Measurements from ENCODE around the gene CD7. TPM values are rescaled to one million over a fixed set of nuclear protein-coding genes. Genes with fewer than 3 reads are reported as not detected.

The CD7 gene
- total and polyA plus RNA-seq, 7 donors, result 0.13 to 0.81 (median 0.19) TPM; not detected in 1

DNA sequence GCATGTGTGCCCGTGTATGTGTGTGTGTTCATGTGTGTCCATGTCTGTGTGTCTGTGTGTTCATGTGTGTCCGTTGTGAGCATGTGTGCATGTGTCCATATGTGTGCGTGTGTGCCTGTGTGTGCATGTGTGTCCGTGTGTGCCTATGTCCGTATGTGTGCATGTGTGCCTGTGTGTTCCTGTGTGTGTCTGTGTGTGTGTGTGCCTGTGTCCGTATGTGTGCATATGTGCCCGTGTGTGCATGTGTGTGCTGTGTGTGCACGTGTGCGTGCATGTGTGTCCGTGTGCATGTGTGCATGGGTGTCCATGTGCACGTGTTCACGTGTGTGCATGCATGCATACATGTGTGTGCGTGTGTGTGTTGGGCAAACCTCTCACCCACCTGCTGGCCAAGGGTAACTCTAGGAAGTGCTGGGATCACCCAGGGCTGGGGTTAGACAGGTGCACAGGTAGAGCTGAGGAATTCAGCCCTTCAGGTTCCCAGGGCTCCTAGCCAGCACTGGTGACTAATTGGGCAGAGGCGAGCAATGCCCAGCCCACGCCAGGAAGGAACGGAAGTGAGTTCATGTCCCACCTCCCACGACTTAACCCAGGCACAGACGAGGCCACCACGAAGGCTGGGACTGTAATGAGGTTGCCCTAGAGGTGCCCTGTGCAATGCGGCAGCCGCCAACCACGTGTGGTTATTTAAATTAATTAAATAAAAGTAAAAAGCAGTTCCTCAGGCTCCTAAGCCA is 35.7 kb downstream of the CD7 start:
- intact Hi-C loops (cut with DNase I), result no loop called here
- no peaks in the 10 kb centered on the region for H3K4me1 ChIP-seq
- H3K27me3 ChIP-seq (ENCODE audit: insufficient read depth in 3 of 3, low read length in 2 of 3), result no peaks in the 10 kb centered on the region
- DNase-seq, result peak in 1 of 2 donors; percentile 30
- no peaks in the 10 kb centered on the region for H3K9me3 ChIP-seq
- 76 to 83% (median 77%) methylated on average over 21 to 22 of the region's 22 CpGs for WGBS, 3 donors
- no peaks in the 10 kb centered on the region for H3K36me3 ChIP-seq (ENCODE audit: insufficient read depth in 1 of 2, low read depth in 1 of 2)
- ATAC-seq, result no peak
- TF ChIP-seq, protein P1, sequence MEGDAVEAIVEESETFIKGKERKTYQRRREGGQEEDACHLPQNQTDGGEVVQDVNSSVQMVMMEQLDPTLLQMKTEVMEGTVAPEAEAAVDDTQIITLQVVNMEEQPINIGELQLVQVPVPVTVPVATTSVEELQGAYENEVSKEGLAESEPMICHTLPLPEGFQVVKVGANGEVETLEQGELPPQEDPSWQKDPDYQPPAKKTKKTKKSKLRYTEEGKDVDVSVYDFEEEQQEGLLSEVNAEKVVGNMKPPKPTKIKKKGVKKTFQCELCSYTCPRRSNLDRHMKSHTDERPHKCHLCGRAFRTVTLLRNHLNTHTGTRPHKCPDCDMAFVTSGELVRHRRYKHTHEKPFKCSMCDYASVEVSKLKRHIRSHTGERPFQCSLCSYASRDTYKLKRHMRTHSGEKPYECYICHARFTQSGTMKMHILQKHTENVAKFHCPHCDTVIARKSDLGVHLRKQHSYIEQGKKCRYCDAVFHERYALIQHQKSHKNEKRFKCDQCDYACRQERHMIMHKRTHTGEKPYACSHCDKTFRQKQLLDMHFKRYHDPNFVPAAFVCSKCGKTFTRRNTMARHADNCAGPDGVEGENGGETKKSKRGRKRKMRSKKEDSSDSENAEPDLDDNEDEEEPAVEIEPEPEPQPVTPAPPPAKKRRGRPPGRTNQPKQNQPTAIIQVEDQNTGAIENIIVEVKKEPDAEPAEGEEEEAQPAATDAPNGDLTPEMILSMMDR (IDR thresholded peaks at IDR 0.05), result no peak
- no peak overlapping the region for H3K4me3 ChIP-seq
- H3K27ac ChIP-seq, result no peak overlapping the region

GRCh38 chr17:82281076-82281475 is 36.3 kb downstream of the CD7 start:
- intact Hi-C loops (cut with DNase I), result no loop called here
- 68 to 77% (median 70%) methylated on average over 7 of the region's 7 CpGs for WGBS, 3 donors
- Histone ChIP-seq H3K36me3 (ENCODE audit: insufficient read depth in 1 of 2, low read depth in 1 of 2) (no peaks in the 10 kb centered on the region), H3K27me3 (ENCODE audit: insufficient read depth in 3 of 3, low read length in 2 of 3) (no peaks in the 10 kb centered on the region), H3K4me1 (no peaks in the 10 kb centered on the region), H3K9me3 (no peaks in the 10 kb centered on the region), H3K4me3 (no peak overlapping the region), H3K27ac (no peak overlapping the region)
- TF ChIP-seq, protein P1 (IDR thresholded peaks at IDR 0.05), result no peak
- ATAC-seq (no peak), DNase-seq (no peak)

DNA sequence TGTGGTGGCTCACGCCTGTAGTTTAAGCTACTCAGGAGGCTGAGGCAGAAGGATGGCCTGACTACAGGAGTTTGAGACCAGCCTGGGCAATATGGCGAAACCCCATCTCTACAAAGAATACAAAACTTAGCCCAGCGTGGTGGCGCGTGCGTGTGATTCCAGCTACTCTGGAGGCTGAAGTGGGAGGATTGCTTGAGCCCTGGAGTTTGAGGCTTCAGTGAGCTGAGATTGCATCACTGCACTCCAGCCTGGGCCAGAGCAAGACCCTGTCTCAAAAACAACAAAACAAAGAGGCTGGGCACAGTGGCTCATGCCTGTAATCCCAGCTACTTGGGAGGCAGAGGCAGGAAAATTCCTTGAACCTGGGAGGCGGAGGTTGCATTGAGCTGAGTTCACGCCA is 36.9 kb downstream of the CD7 start:
- H3K27me3 ChIP-seq (ENCODE audit: insufficient read depth in 3 of 3, low read length in 2 of 3), result no peaks in the 10 kb centered on the region
- 95 to 98% (median 96%) methylated on average over 8 of the region's 8 CpGs for WGBS, 3 donors
- no peak for DNase-seq
- no peak overlapping the region for H3K27ac ChIP-seq
- intact Hi-C loops (cut with DNase I), result no loop called here
- no peak overlapping the region for H3K4me3 ChIP-seq
- no peaks in the 10 kb centered on the region for H3K36me3 ChIP-seq (ENCODE audit: insufficient read depth in 1 of 2, low read depth in 1 of 2)
- no peaks in the 10 kb centered on the region for H3K9me3 ChIP-seq
- TF ChIP-seq, protein P1 (IDR thresholded peaks at IDR 0.05), result no peak
- H3K4me1 ChIP-seq, result no peaks in the 10 kb centered on the region
- no peak for ATAC-seq

DNA sequence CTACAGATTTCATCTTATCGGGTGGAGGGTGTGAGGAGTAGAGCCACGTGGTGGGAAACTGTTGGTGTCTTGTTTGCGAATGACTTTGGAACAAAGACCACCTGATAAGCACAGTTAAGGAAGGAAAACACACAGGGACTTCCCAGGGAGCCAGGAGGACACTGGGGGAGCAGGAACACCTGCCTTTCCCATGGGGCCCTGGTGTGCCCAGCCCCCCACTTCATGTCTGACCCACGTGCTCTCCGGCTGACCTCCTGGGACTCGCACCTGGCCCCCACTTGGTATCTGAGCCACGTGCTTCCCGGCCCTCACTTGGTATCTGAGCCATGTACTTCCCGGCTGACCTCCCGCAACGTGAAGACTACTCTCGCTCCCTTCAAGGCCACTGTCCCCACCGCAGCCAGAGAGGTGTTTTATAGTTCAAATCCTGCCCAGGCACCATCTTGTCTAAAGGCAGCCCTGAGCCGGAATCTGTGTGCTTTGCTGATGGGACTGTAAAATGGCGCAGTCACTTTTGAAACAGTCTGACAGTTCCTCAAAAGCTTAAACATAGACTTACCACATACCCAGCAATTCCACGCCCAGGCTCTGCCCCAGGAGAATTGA is 38.5 kb downstream of the CD7 start:
- ATAC-seq (no peak), DNase-seq (peak in 1 of 2 donors; percentile 44)
- Histone ChIP-seq H3K9me3 (no peaks in the 10 kb centered on the region), H3K4me1 (peaks cover 4% of the 10 kb centered on the region), H3K27ac (no peak overlapping the region), H3K27me3 (ENCODE audit: insufficient read depth in 3 of 3, low read length in 2 of 3) (no peaks in the 10 kb centered on the region), H3K36me3 (ENCODE audit: insufficient read depth in 1 of 2, low read depth in 1 of 2) (no peaks in the 10 kb centered on the region), H3K4me3 (no peak overlapping the region)
- WGBS, 3 donors, result 69 to 74% (median 71%) methylated on average over 16 of the region's 16 CpGs
- intact Hi-C loops (cut with DNase I), result no loop called here
- TF ChIP-seq, protein P1 (IDR thresholded peaks at IDR 0.05), result no peak

Measured in psoas muscle (tissue), 8 donors.